ENCODE measurements around the gene CFAP299.

CFAP299 gene

GRCh38 chr4:80529026-80529425 is 193.5 kb downstream of the CFAP299 start:
- no peak for DNase-seq
- Histone ChIP-seq H3K36me3 (replicated peaks) (no peaks in the 10 kb centered on the region), H3K27ac (no peak overlapping the region), H3K4me3 (ENCODE audit: low read depth, low read length) (no peak overlapping the region), H3K27me3 (replicated peaks) (no peaks in the 10 kb centered on the region)
- in situ Hi-C loops (cut with HindIII; ENCODE audit: low pct_ligation_motif_present, low sequenced_read_pairs) = no loop called here
- no peak for TF ChIP-seq CTCF (IDR thresholded peaks at IDR 0.05; ENCODE audit: low read depth, low read length, missing control alignments)

GRCh38 chr4:80532674-80533333 is 197.3 kb downstream of the CFAP299 start:
- DNase-seq = no peak
- Histone ChIP-seq H3K27ac (no peak overlapping the region), H3K4me3 (ENCODE audit: low read depth, low read length) (no peak overlapping the region), H3K27me3 (replicated peaks) (no peaks in the 10 kb centered on the region), H3K36me3 (replicated peaks) (no peaks in the 10 kb centered on the region)
- no peak for TF ChIP-seq CTCF (IDR thresholded peaks at IDR 0.05; ENCODE audit: low read depth, low read length, missing control alignments)
- in situ Hi-C loops (cut with HindIII; ENCODE audit: low pct_ligation_motif_present, low sequenced_read_pairs) = no loop called here

- no peak overlapping the region for H3K4me3 ChIP-seq (ENCODE audit: low read depth, low read length)
- H3K27ac ChIP-seq = no peak overlapping the region
- in situ Hi-C loops (cut with HindIII; ENCODE audit: low pct_ligation_motif_present, low sequenced_read_pairs) = no loop called here
- DNase-seq = no peak
- TF ChIP-seq CTCF (IDR thresholded peaks at IDR 0.05; ENCODE audit: low read depth, low read length, missing control alignments) = no peak
- H3K36me3 ChIP-seq (replicated peaks) = no peaks in the 10 kb centered on the region
- H3K27me3 ChIP-seq (replicated peaks) = no peaks in the 10 kb centered on the region
These were observed 200.0 kb downstream of the CFAP299 start for GRCh38 chr4:80535551-80535950.

- DNase-seq = no peak
- H3K27ac ChIP-seq = no peak overlapping the region
- H3K4me3 ChIP-seq (ENCODE audit: low read depth, low read length) = no peak overlapping the region
- H3K36me3 ChIP-seq (replicated peaks) = no peaks in the 10 kb centered on the region
- no peak for TF ChIP-seq CTCF (IDR thresholded peaks at IDR 0.05; ENCODE audit: low read depth, low read length, missing control alignments)
- in situ Hi-C loops (cut with HindIII; ENCODE audit: low pct_ligation_motif_present, low sequenced_read_pairs) = no loop called here
- H3K27me3 ChIP-seq (replicated peaks) = no peaks in the 10 kb centered on the region
These were observed 202.9 kb downstream of the CFAP299 start for GRCh38 chr4:80538276-80538926.

GRCh38 chr4:80539190-80539589 is 203.7 kb downstream of the CFAP299 start:
- no peak for TF ChIP-seq CTCF (IDR thresholded peaks at IDR 0.05; ENCODE audit: low read depth, low read length, missing control alignments)
- Histone ChIP-seq H3K27me3 (replicated peaks) (no peaks in the 10 kb centered on the region), H3K27ac (no peak overlapping the region), H3K36me3 (replicated peaks) (no peaks in the 10 kb centered on the region), H3K4me3 (ENCODE audit: low read depth, low read length) (no peak overlapping the region)
- in situ Hi-C loops (cut with HindIII; ENCODE audit: low pct_ligation_motif_present, low sequenced_read_pairs) = no loop called here
- no peak for DNase-seq

Measured in brain microvascular endothelial cell (primary cell).